ENCODE data around the gene MAGI1.

The MAGI1 gene

DNA sequence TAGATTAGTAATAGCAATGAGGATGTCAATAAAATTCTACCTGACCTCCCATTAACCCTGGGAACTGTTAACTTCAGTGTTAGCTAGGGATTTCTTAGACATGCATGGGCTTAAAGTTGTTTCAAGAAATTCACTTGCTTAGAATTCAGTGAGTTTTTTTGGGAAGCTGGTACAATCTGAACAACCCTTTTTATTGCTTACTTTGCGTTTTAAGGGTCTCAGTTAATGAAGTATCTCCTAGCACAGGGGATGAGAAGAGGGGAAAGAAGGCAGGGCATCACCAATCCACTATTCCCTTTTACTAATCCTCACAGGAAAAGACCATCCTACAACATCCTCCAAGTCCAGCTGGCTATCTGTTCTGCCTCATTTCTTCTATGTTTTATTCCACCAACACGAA, 334.9 kb downstream of the MAGI1 start:
- no peaks in the 10 kb centered on the region for H3K9me3 ChIP-seq
- TF ChIP-seq, protein P1, sequence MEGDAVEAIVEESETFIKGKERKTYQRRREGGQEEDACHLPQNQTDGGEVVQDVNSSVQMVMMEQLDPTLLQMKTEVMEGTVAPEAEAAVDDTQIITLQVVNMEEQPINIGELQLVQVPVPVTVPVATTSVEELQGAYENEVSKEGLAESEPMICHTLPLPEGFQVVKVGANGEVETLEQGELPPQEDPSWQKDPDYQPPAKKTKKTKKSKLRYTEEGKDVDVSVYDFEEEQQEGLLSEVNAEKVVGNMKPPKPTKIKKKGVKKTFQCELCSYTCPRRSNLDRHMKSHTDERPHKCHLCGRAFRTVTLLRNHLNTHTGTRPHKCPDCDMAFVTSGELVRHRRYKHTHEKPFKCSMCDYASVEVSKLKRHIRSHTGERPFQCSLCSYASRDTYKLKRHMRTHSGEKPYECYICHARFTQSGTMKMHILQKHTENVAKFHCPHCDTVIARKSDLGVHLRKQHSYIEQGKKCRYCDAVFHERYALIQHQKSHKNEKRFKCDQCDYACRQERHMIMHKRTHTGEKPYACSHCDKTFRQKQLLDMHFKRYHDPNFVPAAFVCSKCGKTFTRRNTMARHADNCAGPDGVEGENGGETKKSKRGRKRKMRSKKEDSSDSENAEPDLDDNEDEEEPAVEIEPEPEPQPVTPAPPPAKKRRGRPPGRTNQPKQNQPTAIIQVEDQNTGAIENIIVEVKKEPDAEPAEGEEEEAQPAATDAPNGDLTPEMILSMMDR (IDR thresholded peaks at IDR 0.05), result no peak
- H3K27me3 ChIP-seq, result no peaks in the 10 kb centered on the region
- no peaks in the 10 kb centered on the region for H3K4me1 ChIP-seq (ENCODE audit: control insufficient read depth in 1 of 2, insufficient read depth in 1 of 2, low read depth in 1 of 2, low read length in 1 of 2)
- no peak overlapping the region for H3K4me3 ChIP-seq (ENCODE audit: low read depth in 1 of 2, low read length in 1 of 2)
- no peaks in the 10 kb centered on the region for H3K36me3 ChIP-seq
- no peak overlapping the region for H3K27ac ChIP-seq

DNA sequence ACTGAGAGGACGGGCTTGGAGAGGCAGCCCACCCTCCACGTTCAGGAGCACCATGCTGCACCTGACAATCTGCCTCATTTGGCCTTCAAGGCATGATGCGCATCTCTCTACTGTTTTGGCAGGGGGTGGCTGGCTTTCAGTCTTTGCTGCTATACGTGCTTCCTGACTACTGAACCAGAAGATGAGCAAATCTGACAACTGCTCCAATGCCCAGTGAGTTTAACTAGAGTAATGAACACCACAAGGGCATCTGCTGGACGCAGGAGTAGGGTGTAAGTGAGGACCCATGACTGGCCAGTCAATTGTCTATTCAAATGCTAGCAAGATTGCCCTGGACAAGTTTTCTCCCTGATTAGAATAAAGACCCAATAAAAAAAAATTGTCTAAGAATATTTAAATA, 335.7 kb downstream of the MAGI1 start:
- no peaks in the 10 kb centered on the region for H3K9me3 ChIP-seq

DNA sequence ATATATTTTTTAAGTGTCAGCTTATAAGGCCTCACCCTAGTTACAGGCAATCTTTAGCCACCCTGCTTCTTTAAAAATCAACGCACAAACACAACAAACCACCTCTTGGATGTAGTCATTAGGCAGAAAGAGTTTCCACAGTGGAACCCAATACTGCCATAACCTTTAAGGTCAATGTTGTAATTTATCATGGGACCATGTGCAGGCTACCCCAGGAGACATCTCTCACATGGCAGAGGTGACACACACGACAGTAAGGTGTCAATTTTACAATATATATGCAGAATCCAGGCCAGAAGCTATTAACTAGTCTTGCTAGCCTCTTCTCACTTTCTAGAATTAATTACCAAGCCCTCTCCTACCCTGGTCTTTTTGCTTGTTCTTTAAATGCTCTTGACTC, 336.5 kb downstream of the MAGI1 start:
- TF ChIP-seq, protein P1 (IDR thresholded peaks at IDR 0.05), result no peak
- H3K4me3 ChIP-seq (ENCODE audit: low read depth in 1 of 2, low read length in 1 of 2), result no peak overlapping the region
- H3K27me3 ChIP-seq, result no peaks in the 10 kb centered on the region
- no peaks in the 10 kb centered on the region for H3K4me1 ChIP-seq (ENCODE audit: control insufficient read depth in 1 of 2, insufficient read depth in 1 of 2, low read depth in 1 of 2, low read length in 1 of 2)
- H3K36me3 ChIP-seq, result no peaks in the 10 kb centered on the region
- no peak overlapping the region for H3K27ac ChIP-seq
- no peaks in the 10 kb centered on the region for H3K9me3 ChIP-seq

More for the DNA sequence above, 335.7 kb downstream of the MAGI1 start:
- Histone ChIP-seq H3K27ac (no peak overlapping the region), H3K27me3 (no peaks in the 10 kb centered on the region), H3K4me3 (ENCODE audit: low read depth in 1 of 2, low read length in 1 of 2) (no peak overlapping the region), H3K36me3 (no peaks in the 10 kb centered on the region), H3K4me1 (ENCODE audit: control insufficient read depth in 1 of 2, insufficient read depth in 1 of 2, low read depth in 1 of 2, low read length in 1 of 2) (no peaks in the 10 kb centered on the region)
- TF ChIP-seq, protein P1 (IDR thresholded peaks at IDR 0.05), result no peak

DNA sequence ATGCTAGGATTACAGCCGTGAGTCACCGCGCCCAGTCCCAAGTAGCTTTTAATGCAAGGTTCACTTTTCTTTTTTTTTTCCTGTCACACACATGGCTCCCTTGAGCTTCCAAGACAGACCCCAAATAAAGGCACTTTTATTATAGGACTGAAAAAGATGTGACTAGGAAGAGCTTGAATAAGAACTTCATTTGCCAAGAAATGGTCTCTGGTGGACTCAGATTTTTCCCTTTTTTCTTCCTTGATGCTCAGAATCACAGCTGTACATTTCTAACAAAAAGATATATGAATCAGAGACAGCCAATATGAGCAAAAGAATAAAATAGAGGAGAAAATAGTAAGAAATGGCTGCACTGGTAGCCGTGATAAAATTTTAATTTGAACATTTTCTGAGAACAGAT, 337.2 kb downstream of the MAGI1 start:
- Histone ChIP-seq H3K4me1 (ENCODE audit: control insufficient read depth in 1 of 2, insufficient read depth in 1 of 2, low read depth in 1 of 2, low read length in 1 of 2) (no peaks in the 10 kb centered on the region), H3K36me3 (no peaks in the 10 kb centered on the region), H3K27ac (no peak overlapping the region), H3K9me3 (no peaks in the 10 kb centered on the region), H3K4me3 (ENCODE audit: low read depth in 1 of 2, low read length in 1 of 2) (no peak overlapping the region), H3K27me3 (no peaks in the 10 kb centered on the region)
- TF ChIP-seq, protein P1 (IDR thresholded peaks at IDR 0.05), result no peak

DNA sequence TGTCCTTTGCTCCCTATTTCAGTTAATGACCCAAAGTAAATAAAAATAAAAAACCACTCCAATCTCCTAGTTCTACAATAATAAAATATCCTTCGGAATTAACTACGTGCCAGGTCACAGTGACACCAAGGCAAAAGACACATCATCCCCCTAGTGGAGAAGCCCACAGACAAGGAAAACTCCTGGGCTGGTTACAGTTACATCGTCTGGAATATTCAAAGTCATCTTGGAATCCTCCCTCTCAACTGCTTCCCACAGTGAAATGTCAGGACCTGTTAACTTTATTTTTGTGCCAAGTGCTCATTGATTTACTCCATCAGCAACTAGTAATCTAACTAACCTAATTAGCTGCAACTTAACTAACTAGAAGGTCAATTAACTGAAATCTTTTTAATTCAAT, 349.3 kb downstream of the MAGI1 start:
- no peaks in the 10 kb centered on the region for H3K9me3 ChIP-seq
- TF ChIP-seq, protein P1 (IDR thresholded peaks at IDR 0.05), result no peak
- H3K27me3 ChIP-seq, result no peaks in the 10 kb centered on the region
- H3K4me1 ChIP-seq (ENCODE audit: control insufficient read depth in 1 of 2, insufficient read depth in 1 of 2, low read depth in 1 of 2, low read length in 1 of 2), result no peaks in the 10 kb centered on the region
- H3K27ac ChIP-seq, result no peak overlapping the region
- no peaks in the 10 kb centered on the region for H3K36me3 ChIP-seq
- no peak overlapping the region for H3K4me3 ChIP-seq (ENCODE audit: low read depth in 1 of 2, low read length in 1 of 2)

DNA sequence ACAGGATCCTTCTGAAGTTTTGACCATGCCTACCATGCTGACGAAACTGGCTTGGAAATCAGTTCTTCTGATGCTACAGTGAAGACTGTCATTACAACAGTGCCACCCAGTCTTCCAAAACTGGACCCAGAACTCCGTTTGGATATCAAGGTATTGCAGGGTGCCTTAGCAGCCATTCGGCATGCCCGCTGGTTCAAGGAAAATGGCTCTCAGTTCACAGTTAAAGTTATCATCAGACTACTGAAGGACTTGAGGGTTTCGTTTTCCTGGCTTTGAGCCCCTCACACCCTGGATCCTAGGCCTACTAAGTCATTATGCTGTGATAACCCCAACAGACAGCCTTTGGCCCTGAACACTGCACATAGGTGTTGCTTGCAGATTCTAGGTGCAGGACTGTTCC, 351.0 kb downstream of the MAGI1 start:
- TF ChIP-seq, protein P1 (IDR thresholded peaks at IDR 0.05), result no peak
- no peaks in the 10 kb centered on the region for H3K4me1 ChIP-seq (ENCODE audit: control insufficient read depth in 1 of 2, insufficient read depth in 1 of 2, low read depth in 1 of 2, low read length in 1 of 2)
- H3K27ac ChIP-seq, result no peak overlapping the region
- no peaks in the 10 kb centered on the region for H3K27me3 ChIP-seq
- H3K4me3 ChIP-seq (ENCODE audit: low read depth in 1 of 2, low read length in 1 of 2), result no peak overlapping the region
- H3K36me3 ChIP-seq, result no peaks in the 10 kb centered on the region
- no peaks in the 10 kb centered on the region for H3K9me3 ChIP-seq

Measured in neutrophil (primary cell).